A673 (cell line): ENCODE data around the gene ZNF3.
A peak's percentile ranks its signal among the peaks of the same experiment; 100 is the strongest.

Source experiments
- EZH2 ChIP-seq: fragments of 200-600 bp; sonication (generic); IDR thresholded peaks from 2 replicates; pipeline ENCODE4 v1.6.1; 2017; ENCODE audit warnings: borderline replicate concordance, low read depth, mild to moderate bottlenecking, mixed read lengths, antibody characterized with exemption, low read length; ENCODE audit not compliant: poor library complexity, severe bottlenecking
- TF ChIP-seq, protein P1 (sequence below): fragments of 300-800, 200-600 bp; sonication (generic); conservative IDR thresholded peaks from 2 replicates; pipeline ENCODE4 v1.5.1; 2017; ENCODE audit warnings: low read depth, mild to moderate bottlenecking, antibody characterized with exemption, low read length, moderate library complexity, mixed read lengths

DNA sequence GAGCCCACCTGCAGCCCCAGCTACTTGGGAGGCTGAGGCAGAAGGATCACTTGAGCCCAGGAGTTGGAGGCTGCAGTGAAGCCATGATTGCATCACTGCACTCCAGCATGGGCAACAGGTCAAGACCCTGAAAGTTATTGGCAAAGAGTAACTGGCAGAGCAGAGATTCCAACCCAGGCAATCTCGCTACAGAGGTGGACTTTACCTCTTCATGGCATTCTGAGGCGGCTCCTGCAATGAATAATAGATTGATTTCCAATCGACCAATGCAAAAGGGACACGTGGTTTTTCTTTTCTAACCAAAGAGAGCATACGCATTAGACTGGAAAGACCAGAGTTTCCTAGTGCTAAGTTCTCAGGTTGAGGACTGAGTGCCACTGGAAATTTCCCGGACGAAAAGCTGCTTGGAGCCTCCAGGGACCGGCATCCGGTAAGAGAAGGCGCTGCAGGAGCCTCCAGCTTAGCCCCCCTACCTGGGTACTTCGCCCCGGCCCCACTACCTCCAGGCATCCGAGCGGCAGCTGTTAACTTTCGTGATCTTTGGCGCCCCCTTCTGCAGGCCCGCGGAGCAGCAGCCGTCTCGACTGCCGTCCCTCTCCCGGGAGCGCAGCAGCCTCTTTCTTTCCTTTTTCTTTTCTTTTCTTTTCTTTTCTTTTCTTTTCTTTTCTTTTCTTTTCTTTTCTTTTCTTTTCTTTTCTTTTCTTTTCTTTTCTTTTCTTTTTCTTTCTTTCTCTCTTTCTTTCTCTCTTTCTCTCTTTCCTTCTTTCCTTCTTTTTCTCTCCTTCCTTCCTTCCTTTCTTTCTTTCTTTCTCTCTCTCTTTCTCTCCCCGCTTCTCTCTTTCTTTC, 49.3 kb upstream of the ZNF3 start:
- TF ChIP-seq, protein P1, sequence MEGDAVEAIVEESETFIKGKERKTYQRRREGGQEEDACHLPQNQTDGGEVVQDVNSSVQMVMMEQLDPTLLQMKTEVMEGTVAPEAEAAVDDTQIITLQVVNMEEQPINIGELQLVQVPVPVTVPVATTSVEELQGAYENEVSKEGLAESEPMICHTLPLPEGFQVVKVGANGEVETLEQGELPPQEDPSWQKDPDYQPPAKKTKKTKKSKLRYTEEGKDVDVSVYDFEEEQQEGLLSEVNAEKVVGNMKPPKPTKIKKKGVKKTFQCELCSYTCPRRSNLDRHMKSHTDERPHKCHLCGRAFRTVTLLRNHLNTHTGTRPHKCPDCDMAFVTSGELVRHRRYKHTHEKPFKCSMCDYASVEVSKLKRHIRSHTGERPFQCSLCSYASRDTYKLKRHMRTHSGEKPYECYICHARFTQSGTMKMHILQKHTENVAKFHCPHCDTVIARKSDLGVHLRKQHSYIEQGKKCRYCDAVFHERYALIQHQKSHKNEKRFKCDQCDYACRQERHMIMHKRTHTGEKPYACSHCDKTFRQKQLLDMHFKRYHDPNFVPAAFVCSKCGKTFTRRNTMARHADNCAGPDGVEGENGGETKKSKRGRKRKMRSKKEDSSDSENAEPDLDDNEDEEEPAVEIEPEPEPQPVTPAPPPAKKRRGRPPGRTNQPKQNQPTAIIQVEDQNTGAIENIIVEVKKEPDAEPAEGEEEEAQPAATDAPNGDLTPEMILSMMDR, result peak; percentile 88
- TF ChIP-seq EZH2, result no peak
